Measurements from ENCODE around the gene AHNAK. TPM values are rescaled to one million over a fixed set of nuclear protein-coding genes. Genes with fewer than 3 reads are reported as not detected.
A peak's percentile ranks its signal among the peaks of the same experiment; 100 is the strongest.

AHNAK gene
- total RNA-seq, 4 donors from 2014 or later = 374 to 1,261 (median 571) TPM

DNA sequence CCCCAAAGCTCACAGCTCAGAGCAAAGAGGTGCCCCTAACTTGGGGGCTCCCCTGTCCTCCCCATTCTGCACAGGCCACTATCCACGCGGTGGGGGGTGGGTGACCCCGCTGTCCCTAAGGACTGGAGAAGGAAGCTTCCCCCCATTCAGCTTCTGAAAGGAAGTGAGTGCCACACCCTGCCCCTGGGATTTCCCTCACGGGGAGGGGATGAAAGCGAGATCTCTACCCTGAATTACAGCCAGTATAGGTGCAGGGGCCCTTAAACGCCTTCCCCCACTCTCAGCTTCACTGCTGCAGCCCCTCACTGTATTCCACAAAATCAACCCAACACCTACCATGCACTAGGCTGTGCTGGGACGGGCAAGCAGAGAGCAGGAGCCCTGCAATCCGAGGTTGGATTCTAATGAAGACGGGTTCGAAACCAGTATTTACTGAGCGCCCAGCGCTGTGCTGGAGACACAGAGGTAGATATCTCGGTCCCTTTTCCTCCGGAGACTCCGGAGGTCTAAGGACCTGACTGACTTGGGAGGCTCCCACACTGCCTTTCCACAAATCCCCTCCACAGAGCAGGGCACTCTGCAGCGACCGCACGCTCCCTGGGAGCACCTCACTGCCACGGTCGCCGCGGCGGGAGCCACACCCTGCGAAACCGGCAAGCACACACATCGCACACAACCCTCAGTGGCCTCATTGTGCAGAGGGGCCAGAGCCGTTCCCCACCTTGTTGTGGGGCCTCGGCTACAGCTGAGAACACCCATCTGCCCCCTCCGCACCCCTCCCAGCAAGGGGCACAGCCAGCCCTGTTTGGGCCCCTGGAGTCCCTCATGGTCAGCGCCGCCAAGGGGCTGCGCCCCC, 1.8 kb downstream of the AHNAK start:
- no peaks in the 10 kb centered on the region for H3K27me3 ChIP-seq
- peak overlapping the region; percentile 97 to 100 (median 100) for H3K27ac ChIP-seq
- H3K4me1 ChIP-seq = peaks cover 64 to 65% of the 10 kb centered on the region in 2 donors
- DNase-seq (peak in 1 of 2 donors; percentile 38), ATAC-seq (no peak)
- no peaks in the 10 kb centered on the region for H3K36me3 ChIP-seq
- TF ChIP-seq POLR2A (IDR thresholded peaks at IDR 0.05) = no peak
- TF ChIP-seq, protein P1, sequence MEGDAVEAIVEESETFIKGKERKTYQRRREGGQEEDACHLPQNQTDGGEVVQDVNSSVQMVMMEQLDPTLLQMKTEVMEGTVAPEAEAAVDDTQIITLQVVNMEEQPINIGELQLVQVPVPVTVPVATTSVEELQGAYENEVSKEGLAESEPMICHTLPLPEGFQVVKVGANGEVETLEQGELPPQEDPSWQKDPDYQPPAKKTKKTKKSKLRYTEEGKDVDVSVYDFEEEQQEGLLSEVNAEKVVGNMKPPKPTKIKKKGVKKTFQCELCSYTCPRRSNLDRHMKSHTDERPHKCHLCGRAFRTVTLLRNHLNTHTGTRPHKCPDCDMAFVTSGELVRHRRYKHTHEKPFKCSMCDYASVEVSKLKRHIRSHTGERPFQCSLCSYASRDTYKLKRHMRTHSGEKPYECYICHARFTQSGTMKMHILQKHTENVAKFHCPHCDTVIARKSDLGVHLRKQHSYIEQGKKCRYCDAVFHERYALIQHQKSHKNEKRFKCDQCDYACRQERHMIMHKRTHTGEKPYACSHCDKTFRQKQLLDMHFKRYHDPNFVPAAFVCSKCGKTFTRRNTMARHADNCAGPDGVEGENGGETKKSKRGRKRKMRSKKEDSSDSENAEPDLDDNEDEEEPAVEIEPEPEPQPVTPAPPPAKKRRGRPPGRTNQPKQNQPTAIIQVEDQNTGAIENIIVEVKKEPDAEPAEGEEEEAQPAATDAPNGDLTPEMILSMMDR (IDR thresholded peaks at IDR 0.05 in 4 of 5, conservative IDR thresholded peaks at IDR 0.05 in 1 of 5) = no peak
- H3K4me3 ChIP-seq = peak overlapping the region; percentile 76 to 95 (median 90)
- H3K9me3 ChIP-seq = no peaks in the 10 kb centered on the region
- in situ Hi-C loops (cut with MboI; ENCODE audit: low sequenced_read_pairs in 4 of 4) = loop anchor here in 1 of 4 donors (25.0 kb wide), 1 partner anchor 133 kb away; the partner anchor contains the start of gene SCGB1A1
- intact Hi-C loops (cut with DNase I; ENCODE audit: low total_unique reads) = loop anchor here (5.0 kb wide), 2 partner anchors 57 to 297 kb away; partner anchors contain the start of gene MTA2

DNA sequence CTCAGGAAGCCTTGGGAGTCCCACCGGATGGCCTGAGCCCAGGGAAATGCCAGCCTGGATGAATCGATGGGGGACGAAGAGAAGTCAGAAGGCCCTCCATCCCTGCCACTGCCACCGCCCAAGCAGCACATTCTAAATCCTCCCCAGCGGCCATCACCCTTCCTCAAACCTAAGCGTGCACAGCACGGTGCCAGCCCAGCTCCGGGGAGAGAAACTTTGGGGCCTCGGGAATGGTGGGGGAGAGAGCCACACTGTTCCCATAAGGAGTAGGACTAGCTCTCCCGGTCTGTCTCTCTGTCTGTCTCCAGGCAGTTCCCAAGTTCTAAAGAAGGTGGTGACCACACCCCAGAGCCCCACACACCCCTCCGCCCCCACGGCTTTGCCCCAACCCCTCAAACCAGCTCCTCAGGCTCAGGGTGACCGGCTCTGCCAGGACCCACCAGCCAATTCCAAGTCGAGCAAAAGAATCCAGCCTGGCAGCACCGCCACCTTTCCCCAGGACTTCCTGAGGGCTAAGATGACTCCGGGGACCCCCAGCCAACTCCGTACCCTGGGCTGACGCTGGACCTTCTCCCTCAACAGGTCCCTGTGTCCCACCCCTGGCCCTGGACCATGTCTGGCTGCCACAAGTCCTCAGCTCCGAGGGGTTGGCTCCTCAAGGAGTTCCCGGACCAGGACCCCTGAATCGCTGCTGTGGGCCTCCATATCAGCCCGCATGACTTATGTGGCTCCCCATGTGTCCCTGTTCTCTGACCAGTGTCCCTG, 2.7 kb downstream of the AHNAK start:
- intact Hi-C loops (cut with DNase I; ENCODE audit: low total_unique reads) = loop anchor here (2.0 to 5.0 kb wide), 3 partner anchors 58 to 149 kb away; partner anchors contain the start of gene MTA2
- Histone ChIP-seq H3K9me3 (no peaks in the 10 kb centered on the region), H3K4me3 (peak overlapping the region; percentile 76 to 95 (median 90)), H3K4me1 (peaks cover 62 to 65% of the 10 kb centered on the region in 2 donors), H3K27me3 (no peaks in the 10 kb centered on the region), H3K27ac (peak overlapping the region; percentile 97 to 100 (median 100)), H3K36me3 (no peaks in the 10 kb centered on the region)
- peak in 1 of 2 donors; percentile 41 for DNase-seq
- in situ Hi-C loops (cut with MboI; ENCODE audit: low sequenced_read_pairs in 4 of 4) = loop anchor here in 1 of 4 donors (25.0 kb wide), 1 partner anchor 132 kb away; the partner anchor contains the start of gene SCGB1A1
- no peak for ATAC-seq
- TF ChIP-seq POLR2A (IDR thresholded peaks at IDR 0.05) = peak in 1 of 2 donors; percentile 1
- TF ChIP-seq, protein P1 (IDR thresholded peaks at IDR 0.05 in 4 of 5, conservative IDR thresholded peaks at IDR 0.05 in 1 of 5) = no peak

DNA sequence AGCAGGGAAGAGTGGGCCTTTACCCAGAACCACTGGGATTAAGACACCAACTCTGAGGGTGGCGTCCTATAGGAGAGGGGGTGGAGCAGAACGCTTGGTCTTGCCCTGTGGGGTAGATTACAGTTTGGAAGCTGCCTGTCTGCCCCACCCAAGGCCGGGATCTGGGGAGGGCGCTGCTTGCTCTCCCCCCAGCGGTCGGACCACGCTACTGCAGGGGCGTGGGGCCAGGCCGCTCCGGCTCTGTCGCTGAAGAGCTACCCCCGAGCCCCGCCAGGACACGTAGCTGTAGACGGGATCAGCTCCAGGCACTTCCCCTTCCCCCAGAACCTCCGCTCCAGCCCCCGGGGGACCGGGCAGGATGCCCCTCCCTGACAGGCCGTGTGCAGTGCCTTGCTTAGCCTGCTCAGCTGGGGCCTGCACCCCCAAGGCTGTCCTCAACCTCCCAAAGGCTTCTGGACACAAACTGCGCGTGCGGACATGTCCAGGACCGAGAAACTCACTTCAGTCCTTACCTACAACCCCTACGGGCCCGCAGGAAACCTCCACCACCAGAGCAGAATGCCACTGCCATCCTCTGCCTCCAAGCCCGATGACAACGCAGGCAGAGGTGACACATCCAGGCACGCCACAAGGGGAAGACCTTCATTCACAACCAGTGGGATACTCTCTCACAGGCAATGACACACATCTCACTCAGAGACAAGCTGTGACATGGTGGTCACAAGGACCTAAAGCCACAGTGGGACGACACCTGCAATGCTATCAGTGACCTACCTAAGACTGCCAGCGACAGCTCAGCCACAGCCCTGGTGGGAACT, 3.6 kb downstream of the AHNAK start:
- H3K4me1 ChIP-seq = peaks cover 62 to 65% of the 10 kb centered on the region in 2 donors
- H3K4me3 ChIP-seq = peak overlapping the region; percentile 76 to 95 (median 90)
- ATAC-seq = peak; percentile 37 to 40
- no peaks in the 10 kb centered on the region for H3K27me3 ChIP-seq
- intact Hi-C loops (cut with DNase I; ENCODE audit: low total_unique reads) = loop anchor here (1.0 to 5.0 kb wide), 4 partner anchors 46 to 148 kb away; partner anchors contain the start of gene MTA2
- H3K27ac ChIP-seq = peak overlapping the region; percentile 97 to 100 (median 100)
- H3K9me3 ChIP-seq = no peaks in the 10 kb centered on the region
- DNase-seq = peak; percentile 80 to 90
- in situ Hi-C loops (cut with MboI; ENCODE audit: low sequenced_read_pairs in 4 of 4) = loop anchor here in 1 of 4 donors (25.0 kb wide), 1 partner anchor 131 kb away; the partner anchor contains the start of gene SCGB1A1
- TF ChIP-seq POLR2A (IDR thresholded peaks at IDR 0.05) = peak; percentile 60 to 63
- TF ChIP-seq, protein P1 (IDR thresholded peaks at IDR 0.05 in 4 of 5, conservative IDR thresholded peaks at IDR 0.05 in 1 of 5) = peak; percentile 99 to 100 (median 100)
- H3K36me3 ChIP-seq = no peaks in the 10 kb centered on the region
